HG02798 (cell line): Measurements from ENCODE around the gene RBM17.
"Not testable (repeated sequence)": the region's sequence is repeated elsewhere in the genome, so short reads cannot be mapped to it uniquely, and the experiment has no call there.

ENCODE experiments used
- ATAC-seq: cut with Tn5 transposase; IDR thresholded peaks from one replicate; pipeline ENCODE4 v1.9.1; 2021; ENCODE audit warnings: mild to moderate bottlenecking; ENCODE audit not compliant: unreplicated experiment, poor library complexity

RBM17 gene

DNA sequence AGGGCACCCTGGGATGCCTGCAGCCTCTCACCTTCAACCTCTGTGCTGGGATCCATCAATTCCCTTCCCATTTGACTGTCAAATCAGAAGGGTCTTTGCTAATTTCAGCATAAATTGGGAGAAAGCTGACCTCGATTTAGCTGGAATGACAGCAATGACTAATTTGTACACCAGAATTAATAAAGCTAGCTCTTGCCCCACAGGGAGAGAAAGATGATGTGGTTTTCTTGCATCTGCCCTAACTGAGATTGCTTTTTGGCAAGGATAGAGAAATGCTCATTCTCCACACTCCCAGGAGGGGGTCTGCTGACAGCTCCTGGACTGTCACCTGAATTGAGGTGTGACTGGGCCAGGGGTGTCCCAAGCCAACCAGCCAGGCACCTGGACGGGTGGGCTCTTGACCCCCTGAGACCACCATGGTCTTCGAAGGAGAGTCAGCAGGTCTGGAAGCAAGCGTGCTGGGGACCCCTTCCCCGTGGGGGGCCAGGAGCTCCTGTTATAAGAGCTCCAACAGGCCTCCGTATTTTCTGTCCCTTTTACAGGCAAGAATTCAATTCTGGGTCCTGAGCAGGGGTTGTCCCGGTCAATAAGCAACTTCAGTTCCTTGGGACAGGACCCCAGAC is 42.1 kb downstream of the RBM17 start:
- no peak for ATAC-seq

GRCh38 chr10:6133331-6134098 is 44.7 kb downstream of the RBM17 start:
- no peak for ATAC-seq

DNA sequence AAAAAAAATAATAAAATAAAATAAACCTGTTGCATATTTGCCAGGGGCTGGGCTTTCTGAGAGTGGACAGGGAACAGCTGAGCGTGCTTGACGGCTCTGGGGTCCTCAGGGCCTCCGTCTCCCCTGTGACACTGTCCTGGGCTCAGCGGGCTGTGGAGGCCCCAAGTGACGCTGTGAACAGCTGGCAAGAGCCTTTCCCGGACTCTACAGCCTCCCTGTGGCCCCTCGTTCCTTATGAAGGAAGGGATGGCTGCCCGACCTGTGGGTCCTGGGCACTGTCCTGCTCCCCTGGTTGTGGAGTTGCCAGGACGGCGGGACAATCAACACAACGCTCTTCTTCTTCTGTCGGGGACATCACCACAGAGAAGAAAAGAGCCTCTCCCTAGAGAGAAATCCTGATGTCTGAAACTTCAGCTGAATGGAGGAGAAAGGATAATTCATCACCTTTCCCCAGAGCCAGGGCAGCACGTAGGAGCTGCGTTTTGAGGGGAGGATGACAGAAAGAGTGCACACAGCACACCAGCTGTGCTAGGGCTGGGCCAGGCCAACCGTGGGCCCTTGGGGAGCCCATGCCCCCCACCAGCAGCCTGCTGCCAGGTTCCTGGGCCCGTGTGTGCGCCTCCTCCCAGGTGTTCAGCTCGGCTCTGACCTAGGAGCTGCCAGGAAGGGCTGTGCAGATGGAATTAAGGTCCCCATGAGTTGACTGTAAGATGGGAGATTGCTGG is 45.4 kb downstream of the RBM17 start:
- no peak for ATAC-seq

DNA sequence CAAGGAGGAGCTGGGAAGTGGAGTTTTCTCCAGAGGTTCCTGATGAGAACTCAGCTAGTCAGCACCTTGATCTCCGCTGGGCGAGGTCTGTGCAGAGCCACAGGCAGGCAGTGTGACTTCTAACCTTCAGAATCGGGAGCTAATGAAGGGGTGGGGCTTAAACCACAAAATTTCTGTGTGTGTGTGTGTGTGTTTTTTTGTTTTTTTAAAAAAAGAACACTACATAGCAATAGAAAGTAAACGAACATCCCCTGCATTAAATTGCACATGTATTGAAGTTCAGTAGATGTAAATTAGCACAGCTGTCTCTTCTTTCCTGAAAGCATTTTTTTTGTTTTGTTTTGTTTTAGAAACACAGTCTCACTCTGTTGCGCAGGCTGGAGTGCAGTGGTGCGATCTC is 46.2 kb downstream of the RBM17 start:
- ATAC-seq = peak; percentile 60

GRCh38 chr10:6135589-6136168 is 46.8 kb downstream of the RBM17 start:
- no peak for ATAC-seq

DNA sequence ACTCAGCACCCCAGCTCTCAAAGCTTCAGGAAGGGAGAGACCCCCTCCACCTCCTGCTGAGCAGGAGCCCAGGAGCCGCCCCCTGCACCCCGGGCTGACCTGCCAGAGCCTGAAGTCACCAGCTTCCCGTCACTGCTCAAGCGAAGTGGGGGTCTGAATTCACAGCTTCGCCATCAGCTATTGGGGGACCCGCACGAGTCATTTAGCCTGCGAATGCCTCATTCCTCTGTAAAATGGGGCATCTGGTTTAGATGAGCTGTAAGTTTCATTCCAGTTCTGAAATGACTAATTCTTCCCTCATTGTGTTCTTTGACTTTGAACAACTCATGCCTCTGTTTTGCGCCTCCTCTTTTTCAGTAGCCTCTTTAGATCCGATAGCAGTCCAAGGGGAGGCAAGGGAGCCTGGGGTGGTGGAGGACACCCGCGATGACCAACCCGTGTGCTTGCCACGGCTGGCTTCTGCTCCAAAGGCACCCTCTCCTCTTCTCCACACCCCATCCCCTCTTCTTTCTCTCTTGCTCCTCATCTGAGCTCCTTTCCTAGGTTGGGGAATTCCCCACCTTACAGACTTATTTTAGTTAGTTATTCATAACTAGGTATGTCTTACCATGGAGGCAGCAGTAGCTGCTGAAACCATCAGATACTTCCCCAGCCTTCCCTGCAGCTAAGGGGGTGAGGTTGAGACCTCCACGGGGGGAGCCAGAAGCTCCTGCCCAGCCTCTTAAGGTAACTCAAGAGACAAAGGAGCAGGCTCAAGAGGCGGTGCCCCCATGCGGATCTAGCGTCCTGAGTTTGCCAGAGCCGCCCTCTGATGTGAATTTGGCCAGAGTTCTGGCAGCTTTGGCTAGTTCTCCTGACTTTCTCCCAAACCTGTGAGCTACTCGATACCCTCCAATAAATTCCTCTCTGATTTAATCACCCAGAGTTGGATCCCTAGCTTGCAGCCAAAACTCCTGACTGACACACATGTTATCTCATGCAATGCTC is 47.7 kb downstream of the RBM17 start:
- ATAC-seq = peak; percentile 51

DNA sequence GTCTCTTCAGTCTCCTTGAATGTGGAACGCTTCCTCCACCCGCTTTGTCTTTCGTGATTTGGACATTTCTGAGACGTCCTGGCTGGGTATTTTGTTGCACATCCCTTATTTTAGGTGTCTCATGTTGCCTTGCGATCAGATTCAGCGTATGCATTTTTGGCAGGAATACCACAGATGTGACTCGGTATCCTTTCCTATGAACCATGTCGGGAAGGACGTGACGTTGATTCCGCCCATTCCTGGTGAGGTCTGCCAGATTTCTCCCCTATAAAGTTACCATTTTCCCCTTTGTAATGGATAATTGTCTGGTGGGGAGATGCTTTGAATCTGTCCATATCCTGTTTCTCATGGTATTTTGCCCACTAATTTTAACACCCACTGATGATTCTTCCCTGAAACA is 49.6 kb downstream of the RBM17 start:
- no peak for ATAC-seq

GRCh38 chr10:6139470-6139869 is 50.6 kb downstream of the RBM17 start:
- no peak for ATAC-seq

- ATAC-seq = no peak
These were observed 51.5 kb downstream of the RBM17 start for GRCh38 chr10:6140141-6140841.

- no peak for ATAC-seq
These were observed 52.1 kb downstream of the RBM17 start for GRCh38 chr10:6140965-6141295.

- peak; percentile 58 for ATAC-seq
These were observed 52.7 kb downstream of the RBM17 start for GRCh38 chr10:6141296-6142151.

DNA sequence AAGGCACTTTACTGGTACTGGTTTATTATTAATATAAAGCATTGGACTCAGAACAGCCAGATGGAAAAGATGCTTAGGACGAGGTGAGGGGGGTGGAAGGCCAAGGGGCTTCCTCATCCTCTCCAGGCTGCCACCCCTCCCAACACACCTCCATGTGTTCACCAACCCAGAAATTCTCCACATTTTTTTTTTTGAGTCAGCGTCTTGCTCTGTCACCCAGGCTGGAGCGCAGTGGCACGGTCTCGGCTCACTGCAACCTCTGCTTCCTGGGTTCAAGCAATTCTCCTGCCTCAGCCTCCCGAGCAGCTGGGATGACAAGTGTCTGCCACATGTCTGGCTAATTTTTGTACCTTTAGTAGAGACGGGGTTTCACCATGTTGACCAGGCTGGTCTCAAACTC is 53.4 kb downstream of the RBM17 start:
- not testable (repeated sequence) for ATAC-seq

- no peak for ATAC-seq
These were observed 53.8 kb downstream of the RBM17 start for GRCh38 chr10:6142644-6143043.

DNA sequence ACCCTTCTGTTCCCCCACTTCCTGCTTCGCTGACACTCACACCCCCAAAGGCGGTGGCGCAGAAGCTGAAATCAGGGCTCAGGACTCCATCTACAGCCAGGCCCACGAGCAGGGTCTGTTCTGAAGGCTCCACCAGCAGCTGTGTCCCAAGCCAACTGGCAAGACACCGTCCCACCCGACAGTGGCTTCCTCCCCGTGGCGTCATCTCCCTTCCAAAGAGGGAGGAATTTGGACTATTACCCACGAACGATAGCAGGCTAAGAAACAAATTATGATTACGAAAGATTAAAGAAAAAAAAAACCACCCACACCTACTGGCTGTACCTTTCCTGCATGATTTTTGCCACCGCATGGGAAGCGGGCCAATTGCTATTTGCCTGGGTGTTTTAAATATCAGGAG is 54.3 kb downstream of the RBM17 start:
- ATAC-seq = no peak

DNA sequence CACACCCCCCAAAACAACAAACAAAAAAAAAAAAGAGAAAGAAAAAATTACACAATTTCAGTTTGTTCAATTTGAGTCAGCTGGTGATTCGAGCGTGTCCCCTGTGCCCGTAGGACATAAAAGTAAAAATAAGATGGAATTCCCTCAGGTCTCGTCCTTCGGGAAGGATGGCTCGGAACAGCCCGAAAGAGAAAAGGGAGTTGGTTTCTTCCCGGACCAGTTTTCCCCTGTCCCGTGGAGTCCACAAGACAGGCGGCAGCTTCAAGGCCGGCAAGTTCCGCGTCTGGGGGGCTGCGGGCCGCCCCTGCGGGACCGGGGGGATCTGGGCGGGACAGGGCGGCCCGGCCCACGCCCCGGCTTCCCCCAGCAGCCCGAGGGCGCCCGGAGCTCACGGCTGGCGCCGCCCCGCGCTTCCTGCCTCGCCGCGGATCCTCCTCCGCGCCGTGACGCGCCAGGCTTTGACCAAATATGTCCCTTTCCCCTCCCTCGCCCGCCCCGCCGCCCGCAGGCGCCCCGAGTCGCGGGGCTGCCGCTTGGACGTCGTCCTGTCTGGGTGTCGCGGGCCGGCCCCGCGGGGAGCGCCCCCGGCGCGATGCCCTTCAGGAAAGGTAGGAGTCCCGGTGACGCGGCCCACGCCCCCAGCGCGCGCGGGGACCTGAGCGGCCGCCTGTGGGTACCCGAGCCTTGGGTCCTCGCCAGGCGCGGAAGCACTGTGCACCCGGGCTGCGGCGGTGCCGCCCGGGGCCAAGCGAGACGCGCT is 55.8 kb downstream of the RBM17 start:
- peak; percentile 80 for ATAC-seq

- ATAC-seq = peak; percentile 0
These were observed 56.5 kb downstream of the RBM17 start for GRCh38 chr10:6145166-6145987.
